Measurements from ENCODE around the gene DENND1A. TPM values are rescaled to one million over a fixed set of nuclear protein-coding genes. Genes with fewer than 3 reads are reported as not detected.

Gene DENND1A
- total RNA-seq, 2 donors from 2014 or later: 18.9 to 26.8 TPM

- Histone ChIP-seq H3K27me3 (replicated peaks; ENCODE audit: insufficient read depth) (no peaks in the 10 kb centered on the region), H3K27ac (no peak overlapping the region), H3K4me3 (no peak overlapping the region), H3K9me3 (no peaks in the 10 kb centered on the region), H3K4me1 (replicated peaks) (no peaks in the 10 kb centered on the region), H3K36me3 (no peaks in the 10 kb centered on the region)
- no peak for DNase-seq (ENCODE audit: low spot score)
- TF ChIP-seq POLR2AphosphoS5 (IDR thresholded peaks at IDR 0.05): no peak
- TF ChIP-seq CTCF (IDR thresholded peaks at IDR 0.05): no peak
- TF ChIP-seq POLR2A (IDR thresholded peaks at IDR 0.05): no peak
- WGBS: 91% methylated on average over 12 of the region's 12 CpGs
- intact Hi-C loops (cut with DNase I): no loop called here
Measured at GRCh38 chr9:123365287-123365880, 564.5 kb downstream of the DENND1A start.

GRCh38 chr9:123364241-123364824 lies 565.6 kb downstream of the DENND1A start:
- Histone ChIP-seq H3K9me3 (no peaks in the 10 kb centered on the region), H3K36me3 (no peaks in the 10 kb centered on the region), H3K27ac (no peak overlapping the region), H3K4me3 (no peak overlapping the region), H3K4me1 (replicated peaks) (no peaks in the 10 kb centered on the region), H3K27me3 (replicated peaks; ENCODE audit: insufficient read depth) (no peaks in the 10 kb centered on the region)
- intact Hi-C loops (cut with DNase I): no loop called here
- TF ChIP-seq POLR2A (IDR thresholded peaks at IDR 0.05): no peak
- DNase-seq (ENCODE audit: low spot score): no peak
- 78% methylated on average over 11 of the region's 11 CpGs for WGBS

GRCh38 chr9:123362856-123363255 lies 567.1 kb downstream of the DENND1A start:
- TF ChIP-seq POLR2A (IDR thresholded peaks at IDR 0.05): no peak
- no peak for TF ChIP-seq CTCF (IDR thresholded peaks at IDR 0.05)
- no peak for TF ChIP-seq POLR2AphosphoS5 (IDR thresholded peaks at IDR 0.05)
- 89% methylated on average over 19 of the region's 23 CpGs for WGBS
- Histone ChIP-seq H3K4me3 (no peak overlapping the region), H3K9me3 (no peaks in the 10 kb centered on the region), H3K36me3 (no peaks in the 10 kb centered on the region), H3K27ac (no peak overlapping the region), H3K4me1 (replicated peaks) (no peaks in the 10 kb centered on the region), H3K27me3 (replicated peaks; ENCODE audit: insufficient read depth) (no peaks in the 10 kb centered on the region)
- no peak for DNase-seq (ENCODE audit: low spot score)
- intact Hi-C loops (cut with DNase I): no loop called here

GRCh38 chr9:123361731-123362510 lies 568.0 kb downstream of the DENND1A start:
- DNase-seq (ENCODE audit: low spot score): no peak
- 64% methylated on average over 11 of the region's 11 CpGs for WGBS
- H3K27ac ChIP-seq: no peak overlapping the region

More at GRCh38 chr9:123361731-123362510, 568.0 kb downstream of the DENND1A start:
- no peaks in the 10 kb centered on the region for H3K36me3 ChIP-seq
- TF ChIP-seq POLR2AphosphoS5 (IDR thresholded peaks at IDR 0.05) (no peak), POLR2A (IDR thresholded peaks at IDR 0.05) (no peak), CTCF (IDR thresholded peaks at IDR 0.05) (no peak)
- H3K4me3 ChIP-seq: no peak overlapping the region
- no peaks in the 10 kb centered on the region for H3K9me3 ChIP-seq
- H3K4me1 ChIP-seq (replicated peaks): no peaks in the 10 kb centered on the region
- H3K27me3 ChIP-seq (replicated peaks; ENCODE audit: insufficient read depth): no peaks in the 10 kb centered on the region
- intact Hi-C loops (cut with DNase I): no loop called here
